Right hindlimb (tissue), 1 donor: ENCODE results near the gene NR6A1.

Experiments
- DNase-seq: peaks from one replicate; pipeline ENCODE4 v3.0.0-alpha.2; 2018

NR6A1 gene

DNA sequence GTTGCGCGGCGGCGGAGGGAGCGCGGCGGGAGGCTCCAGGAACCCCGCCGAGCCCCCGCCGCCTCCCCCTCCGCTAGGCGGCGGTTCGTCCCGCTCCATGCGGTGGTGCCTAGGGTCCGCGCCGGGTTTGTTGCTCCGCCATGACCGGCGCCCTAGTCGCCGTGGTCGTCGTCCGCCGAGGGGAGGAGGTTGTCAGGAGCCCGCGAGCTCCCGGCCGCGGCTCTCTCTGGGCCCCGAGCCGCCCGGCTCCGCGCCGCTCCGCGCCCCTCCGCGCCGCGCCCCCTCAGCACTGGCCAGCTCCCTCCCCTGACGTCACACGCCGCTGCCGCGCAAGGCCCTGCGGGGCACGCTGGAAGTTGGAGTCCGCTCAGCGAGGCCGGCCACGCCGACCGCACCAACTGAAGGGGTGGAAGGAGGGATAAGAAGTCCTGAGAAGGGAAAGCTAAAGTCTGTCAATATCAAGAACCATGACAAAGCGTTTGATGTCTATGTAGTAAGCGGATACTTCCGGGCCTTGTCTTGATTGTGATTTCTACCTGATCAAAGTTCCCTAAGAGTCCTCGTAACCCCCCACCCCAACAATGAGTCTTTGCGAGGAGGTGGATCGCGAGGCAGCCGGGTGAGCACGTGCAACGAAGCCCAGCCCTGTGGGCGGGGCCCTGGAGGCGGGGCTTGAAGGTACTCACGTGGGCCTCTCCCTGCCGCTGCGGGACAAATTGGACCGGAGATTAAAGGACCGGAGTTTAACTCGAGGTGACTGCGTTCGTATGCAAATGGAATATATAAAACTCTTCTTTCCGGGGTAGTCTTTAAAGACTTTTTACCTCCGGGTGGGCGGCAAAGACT is at the start of gene NR6A1:
NR6A1 (minus strand) TSS at position 291 of the 846 bp plus-strand sequence.
- peak; percentile 98 for DNase-seq

DNA sequence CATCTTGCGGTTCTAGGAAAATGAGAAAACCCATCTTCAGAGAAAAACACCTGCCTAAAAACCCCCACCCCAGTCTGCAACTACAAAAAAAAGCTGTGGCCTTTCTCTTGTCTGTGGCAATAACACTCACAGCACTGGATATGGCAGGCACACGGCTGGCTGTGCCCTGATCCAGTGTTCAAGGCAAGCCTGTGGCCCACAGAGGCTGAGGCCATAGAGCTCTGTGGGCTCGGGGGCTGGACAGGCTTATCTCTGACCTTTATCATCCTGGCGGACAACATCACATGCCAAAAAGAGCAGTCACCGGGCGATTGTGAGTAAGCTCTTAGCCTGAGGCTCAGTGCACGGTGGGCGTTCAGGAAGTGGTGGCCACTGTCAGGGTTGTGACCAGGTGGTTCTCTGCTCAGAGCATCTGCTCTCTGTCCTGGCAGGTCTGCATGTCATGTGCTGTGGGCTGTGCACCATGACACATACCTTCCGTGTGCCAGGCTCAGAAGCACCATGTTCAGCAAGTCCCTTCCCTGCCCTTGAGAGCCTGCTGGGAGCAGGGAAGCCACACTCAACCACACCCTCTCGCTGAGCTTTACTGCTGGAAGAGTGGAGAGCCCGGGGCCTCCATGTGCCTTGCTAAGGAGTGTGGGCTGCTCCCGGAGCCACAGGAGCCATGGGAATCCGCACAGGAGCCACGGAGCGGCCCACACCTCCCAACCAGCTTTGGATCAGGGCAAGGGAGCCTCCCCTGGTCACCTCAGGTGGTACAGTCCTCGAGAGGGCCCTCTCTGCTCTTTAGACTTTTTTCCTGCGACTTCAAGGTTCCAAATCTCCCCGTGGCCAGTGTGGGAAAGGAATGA is 47.5 kb upstream of the NR6A1 start:
- no peak for DNase-seq

DNA sequence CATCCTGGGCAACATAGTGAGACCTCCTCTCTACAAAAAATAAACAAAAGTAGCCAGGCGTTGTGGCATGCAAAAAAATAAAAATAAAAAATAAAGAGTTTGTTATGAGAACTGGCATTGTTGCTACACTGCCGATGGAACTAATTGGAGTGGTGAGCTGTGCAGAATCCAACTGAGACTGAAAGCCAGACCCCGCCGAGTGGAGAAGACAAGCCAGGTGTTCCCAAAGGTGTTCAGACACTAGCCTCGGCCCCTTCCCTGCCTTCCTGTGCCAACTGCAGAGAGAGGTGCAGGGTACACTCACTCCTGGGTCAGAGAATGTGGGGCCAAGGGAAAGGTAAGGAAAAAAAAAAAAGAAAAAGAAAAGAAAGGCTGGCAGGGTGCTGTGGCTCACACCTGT is 44.5 kb upstream of the NR6A1 start:
- DNase-seq: no peak

DNA sequence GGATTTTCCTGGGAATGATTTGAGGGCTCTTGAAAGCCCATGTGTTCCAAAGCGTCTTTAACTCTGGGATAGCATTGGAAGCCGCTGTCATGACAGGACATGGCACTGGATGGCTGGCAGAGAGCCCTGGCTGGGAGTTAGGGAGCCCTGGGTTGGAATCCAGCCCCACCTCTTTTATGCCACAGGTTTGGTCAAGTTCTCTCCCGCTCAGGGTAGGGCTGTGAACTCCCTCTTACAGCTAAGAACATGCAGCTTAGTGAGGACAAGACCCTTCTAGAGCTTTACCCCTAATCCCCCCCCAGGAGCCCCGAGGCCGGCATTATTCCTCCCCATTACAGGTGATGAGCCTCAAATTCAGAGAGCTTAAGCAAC is 43.0 kb upstream of the NR6A1 start:
- DNase-seq: no peak

DNA sequence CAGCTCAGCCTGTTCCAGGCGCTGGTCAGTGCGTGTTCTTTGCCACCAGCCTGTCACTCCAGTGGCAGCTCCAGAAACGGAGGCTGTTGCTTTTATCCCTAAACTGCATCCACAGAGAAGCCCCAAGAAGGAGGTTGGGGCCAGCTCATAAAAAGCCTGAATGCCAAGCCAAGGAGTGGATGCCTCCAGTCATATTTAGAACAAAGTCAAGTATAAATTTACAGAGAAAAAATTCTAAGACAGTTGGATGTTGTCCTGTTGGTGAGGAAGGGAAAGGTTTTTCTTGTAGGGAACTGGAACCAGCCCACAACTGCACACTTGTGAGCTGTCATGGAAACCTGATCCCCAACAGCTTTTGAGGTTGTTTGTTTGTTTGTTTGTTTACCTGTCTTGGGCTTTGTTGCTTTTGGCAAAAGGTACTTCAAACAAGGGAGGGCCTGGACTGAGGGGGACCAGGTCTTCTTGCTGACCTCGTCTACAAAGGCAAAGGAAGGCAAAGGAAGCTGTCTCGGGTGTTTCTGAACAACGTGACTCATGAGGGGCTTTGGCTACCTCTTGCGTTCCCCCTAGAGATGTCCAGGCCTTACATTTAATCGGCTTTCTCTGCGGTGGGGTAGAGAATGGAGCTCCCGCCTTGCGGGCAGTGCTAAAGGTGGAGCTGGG is 42.5 kb upstream of the NR6A1 start:
- DNase-seq: no peak

DNA sequence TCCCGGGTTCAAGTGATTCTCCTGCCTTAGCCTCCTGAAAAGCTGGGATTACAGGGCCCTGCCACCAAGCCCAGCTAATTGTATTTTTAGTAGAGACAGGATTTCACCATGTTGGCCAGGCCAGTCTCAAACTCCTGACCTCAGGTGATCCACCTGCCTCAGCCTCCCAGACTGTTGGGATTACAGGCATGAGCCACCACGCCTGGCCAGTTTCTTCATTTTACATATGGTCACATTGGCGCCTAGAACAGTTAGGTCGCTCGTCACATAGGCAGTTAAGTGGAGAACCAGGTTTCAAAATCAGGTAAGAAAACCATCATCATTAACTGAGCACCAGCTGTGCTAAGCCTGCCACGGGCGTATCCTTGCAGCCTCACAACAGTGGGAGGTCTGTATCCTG is 41.9 kb upstream of the NR6A1 start:
- DNase-seq: no peak

DNA sequence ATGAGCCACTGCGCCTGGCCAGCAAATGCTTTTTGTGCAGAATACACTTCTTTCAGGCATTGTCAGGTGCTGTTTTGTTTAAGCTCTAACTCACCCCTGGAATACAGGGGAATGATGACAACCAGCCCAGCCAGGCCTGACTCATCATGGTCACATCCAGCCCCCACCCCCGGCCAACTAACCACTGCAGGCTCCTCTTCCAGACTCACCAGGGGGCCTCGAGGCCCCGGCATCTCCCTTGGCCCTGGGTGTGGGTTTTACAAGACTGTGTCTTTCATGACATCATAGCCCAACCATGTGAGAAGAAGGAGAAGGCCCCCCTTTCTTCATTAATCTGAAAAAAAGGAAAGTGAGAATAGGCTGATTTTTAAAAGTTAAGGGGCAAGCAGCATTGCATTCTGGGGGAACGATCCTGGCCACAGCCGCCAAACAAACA is 41.3 kb upstream of the NR6A1 start:
- peak; percentile 88 for DNase-seq

DNA sequence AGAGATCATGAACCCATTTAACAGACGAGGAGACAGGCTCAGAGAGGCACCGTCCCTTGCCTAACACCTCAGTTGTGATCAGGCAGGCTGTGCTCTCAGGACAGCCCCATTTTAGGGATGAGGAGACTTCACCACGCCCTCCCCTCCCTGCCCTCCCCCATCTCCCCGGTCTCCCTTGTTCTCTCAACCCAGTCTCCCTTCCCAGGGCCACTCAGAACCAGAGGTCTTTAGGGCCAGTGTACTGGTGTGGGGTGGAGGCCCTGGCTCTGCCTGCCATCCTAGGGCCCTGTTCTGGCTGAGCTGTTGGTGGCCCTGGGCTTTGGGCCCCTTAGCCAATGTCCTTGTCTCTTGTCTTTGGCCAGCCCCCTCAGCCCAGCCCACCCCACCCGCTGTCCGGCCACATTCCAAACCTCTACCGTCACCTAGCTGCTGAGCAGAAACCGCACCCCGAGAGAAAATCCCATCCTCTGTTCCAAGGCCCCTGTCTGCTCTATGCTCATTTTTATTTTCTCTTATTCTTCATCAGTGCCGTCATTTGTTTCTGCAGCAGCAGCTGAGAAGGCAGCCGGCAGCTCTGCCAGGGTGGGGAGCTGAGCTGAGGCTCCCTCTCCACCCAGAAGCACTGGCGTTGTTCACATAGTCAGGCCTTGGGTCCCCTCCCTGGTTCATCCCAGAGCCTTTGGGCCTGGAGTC is 39.7 kb upstream of the NR6A1 start:
- DNase-seq: peak; percentile 88

DNA sequence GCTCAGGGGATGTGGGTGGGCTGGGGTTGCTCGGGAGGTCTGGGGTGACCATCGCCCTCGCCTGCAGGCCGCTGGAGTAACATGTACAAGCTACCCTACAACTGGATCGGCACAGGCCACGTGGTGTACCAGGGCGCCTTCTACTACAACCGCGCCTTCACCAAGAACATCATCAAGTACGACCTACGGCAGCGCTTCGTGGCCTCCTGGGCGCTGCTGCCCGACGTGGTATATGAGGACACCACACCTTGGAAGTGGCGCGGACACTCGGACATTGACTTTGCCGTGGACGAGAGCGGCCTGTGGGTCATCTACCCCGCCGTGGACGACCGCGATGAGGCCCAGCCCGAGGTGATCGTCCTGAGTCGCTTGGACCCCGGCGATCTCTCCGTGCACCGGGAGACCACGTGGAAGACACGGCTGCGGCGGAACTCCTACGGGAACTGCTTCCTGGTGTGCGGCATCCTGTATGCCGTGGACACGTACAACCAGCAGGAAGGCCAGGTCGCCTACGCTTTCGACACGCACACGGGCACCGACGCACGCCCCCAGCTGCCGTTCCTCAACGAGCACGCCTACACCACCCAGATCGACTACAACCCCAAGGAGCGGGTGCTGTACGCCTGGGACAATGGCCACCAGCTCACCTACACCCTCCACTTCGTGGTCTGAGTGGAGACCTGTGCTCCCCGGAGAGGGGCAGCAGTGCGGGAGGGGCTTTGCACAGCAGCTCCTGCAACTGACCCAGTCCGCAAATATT is 38.8 kb upstream of the NR6A1 start:
- DNase-seq: no peak

DNA sequence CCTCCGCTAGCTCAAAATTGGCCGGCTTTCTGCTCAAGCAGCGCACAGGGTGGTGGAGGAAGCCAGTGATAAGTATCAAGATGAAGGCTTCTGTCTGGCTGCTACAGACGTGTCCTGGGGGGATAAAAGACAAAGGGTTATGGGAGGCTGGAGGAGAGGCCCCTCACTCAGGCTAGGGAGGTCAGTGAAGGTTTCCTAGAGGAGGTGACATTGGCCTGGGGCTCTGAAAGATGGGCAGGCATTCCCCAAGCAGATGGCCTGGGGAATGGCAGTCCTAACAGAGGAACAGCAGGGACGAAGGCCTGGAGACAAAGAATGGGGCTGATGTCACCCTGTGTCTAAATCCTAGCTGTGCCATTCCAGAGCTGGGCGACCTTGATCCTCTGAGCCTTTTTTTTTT is 38.1 kb upstream of the NR6A1 start:
- no peak for DNase-seq

DNA sequence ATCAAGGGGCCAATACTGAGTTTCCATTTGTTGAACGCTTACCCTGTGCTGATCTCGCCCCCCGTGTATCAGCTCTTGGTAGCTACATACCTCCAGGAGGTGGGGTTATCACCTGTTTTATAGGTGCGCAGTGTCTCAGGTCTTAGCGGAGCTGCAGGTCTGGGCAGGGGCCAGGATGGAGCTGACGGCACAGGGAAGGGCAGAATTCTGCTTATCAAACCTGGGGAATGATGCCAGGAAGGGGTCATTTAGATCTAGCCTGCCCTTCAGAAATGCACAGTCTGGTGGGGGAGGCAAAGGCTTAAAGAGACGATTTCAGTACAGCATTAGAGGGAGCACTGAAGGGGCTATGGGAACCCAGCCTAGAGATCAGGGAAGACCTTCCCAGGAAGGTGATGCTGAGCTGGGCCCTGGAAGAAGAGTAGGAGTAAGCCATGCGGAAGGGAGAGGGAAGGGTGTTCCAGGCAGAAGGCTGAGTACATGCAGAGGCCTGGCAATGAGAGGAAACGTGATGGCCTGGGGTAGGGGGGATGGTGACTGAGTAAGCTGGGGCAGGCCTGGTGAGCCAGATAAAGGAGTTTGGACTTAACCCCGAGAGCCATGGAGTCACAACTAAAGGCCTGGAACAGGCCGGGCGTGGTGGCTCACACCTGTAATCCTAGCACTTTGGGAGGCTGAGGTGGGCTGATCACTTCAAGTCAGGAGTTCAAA is 37.3 kb upstream of the NR6A1 start:
- no peak for DNase-seq

DNA sequence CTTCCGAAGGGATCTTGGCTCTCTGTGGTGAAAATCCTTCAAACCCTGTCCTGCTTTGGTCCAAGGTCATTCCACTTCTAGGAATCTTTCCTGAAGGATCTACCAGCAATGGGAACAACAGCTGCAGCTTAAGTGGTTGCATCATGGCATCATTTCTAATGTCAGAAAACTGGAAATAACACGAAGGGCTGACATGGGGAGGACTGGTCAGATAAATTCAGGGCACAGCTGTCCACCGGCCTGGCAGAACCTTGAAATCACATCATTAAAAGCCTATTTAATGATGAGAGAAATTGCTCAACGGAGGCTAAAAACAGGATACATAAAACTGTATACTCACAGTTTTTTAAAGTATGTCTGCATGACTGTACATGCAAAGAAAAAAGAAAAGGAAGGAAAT is 34.1 kb upstream of the NR6A1 start:
- DNase-seq: no peak

DNA sequence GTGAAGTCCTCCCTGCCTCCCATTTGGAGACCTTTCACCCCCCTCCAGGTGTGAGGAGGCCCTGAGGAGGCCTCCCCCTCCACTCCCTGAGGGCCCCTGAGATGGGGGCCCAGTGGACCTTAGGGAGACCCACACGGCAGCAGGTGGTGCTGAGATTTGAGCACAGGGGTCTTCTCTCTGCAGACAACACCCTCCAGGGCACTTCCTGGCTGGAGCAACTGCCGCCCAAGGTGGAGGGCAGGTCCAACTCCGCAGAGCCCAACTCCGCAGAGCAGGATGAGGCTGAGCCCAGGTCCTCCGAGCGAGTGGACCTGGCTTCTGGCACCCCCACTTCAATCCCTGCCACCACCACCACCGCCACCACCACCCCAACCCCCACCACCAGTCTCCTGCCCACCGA is 32.8 kb upstream of the NR6A1 start:
- no peak for DNase-seq

DNA sequence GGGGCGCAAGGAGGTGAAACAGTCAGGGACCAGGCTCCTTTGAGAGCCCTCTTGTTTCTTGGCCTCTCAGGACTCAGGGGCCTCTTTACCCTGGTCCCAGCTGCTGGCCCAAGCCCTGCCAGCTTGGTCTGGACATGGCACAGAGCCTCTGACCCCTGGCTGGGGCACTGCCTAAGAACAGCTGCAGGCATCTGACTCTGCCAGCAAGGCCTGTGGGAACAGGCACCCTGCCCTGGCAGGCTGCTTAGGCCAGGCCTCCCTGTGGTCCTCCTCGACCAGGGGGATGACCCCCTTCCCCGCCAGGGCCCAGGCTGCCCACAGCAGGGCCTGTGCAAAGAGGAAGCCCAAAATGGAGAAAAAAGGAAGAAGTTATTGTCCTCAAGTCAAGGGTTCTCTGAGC is 31.3 kb upstream of the NR6A1 start:
- no peak for DNase-seq

DNA sequence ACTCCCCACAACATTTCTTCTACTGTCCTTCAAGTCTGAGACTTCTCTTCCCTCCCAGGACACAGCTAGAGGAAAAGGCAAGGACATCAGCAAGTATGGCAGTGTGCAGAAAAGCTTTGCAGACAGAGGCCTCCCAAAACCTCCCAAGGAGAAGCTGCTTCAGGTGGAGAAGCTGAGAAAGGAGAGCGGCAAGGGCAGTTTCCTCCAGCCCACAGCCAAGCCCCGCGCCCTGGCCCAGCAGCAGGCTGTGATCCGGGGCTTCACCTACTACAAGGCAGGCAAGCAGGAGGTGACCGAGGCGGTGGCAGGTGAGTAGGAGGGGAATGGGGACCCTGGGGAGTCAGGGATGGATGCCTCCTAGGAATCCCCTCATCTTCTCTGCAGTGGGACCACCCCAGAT is 30.2 kb upstream of the NR6A1 start:
- DNase-seq: no peak

DNA sequence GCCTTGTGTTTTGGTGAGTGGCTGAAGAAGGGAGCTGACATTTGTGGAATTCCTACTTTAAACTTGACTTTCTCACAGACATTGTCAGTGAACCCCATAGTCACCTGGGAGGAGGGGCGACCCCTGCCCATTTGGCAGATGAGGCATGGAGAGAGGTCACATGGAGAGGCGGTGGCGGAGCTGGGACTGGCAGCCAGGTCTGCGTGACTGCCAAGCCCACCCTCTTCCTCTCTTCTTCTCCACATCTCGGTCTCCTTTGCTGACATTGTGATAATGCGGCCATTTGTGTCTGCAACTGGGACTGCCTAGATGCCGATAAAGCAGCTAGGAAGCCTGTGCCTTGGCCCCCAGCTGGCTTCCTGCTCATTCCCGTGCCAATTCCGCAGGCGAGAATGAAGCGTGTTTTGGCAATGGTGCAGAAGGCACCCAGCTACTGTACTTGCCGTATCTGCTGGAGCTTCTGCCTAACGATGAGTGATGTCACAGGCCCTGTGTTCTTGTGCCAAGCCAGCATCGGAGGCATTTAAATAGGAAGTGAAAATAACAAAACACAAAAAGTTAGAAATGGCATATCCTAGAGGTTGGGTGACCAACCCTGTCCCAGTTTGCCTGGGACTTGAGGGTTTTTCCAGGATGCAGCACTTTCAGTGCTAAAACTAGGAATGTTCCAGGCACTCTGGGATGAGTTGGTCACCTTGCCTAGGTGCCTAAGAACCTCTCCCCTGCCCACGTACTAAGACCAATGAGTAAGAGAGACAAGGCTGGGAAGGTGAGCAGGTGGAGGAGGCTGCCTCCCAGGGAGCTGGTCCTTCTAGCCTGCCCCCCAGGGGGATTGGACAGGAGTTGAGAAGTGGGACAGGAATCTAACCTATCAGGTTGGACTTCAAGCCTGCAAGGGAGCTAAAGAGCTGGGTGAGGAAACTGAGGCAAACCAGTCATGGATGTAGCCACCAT is 29.5 kb upstream of the NR6A1 start:
- no peak for DNase-seq

DNA sequence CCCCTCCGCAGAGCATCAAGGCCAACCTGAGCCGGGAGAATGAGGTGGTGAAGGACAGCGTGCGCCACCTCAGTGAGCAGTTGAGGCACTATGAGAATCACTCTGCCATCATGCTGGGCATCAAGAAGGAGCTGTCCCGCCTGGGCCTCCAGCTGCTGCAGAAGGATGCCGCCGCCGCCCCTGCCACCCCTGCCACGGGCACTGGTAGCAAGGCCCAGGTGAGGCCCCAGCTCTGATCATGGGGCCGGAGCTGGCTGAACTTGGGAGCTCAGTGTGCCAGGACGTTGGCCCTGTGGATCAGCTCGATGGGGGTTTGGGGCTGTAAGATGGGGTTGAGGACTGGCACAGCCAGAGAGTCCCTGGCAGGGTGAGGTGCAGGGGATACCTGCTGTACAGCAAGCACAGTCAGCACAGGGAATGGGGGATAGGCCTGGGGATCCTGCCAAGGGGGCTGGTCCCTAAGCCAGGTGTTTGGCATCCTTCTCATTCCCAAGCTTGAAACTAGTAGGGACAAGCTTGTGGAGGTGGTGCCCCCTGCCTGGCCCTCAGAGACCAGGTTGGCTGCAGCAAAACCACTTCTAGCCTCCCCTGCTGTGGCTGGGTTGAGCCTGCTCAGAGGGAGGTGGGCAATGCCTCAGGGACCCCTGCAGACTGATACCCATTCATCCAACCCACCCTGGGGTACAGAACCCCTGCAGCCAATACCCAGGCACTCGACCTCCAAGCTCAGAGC is 28.3 kb upstream of the NR6A1 start:
- no peak for DNase-seq

DNA sequence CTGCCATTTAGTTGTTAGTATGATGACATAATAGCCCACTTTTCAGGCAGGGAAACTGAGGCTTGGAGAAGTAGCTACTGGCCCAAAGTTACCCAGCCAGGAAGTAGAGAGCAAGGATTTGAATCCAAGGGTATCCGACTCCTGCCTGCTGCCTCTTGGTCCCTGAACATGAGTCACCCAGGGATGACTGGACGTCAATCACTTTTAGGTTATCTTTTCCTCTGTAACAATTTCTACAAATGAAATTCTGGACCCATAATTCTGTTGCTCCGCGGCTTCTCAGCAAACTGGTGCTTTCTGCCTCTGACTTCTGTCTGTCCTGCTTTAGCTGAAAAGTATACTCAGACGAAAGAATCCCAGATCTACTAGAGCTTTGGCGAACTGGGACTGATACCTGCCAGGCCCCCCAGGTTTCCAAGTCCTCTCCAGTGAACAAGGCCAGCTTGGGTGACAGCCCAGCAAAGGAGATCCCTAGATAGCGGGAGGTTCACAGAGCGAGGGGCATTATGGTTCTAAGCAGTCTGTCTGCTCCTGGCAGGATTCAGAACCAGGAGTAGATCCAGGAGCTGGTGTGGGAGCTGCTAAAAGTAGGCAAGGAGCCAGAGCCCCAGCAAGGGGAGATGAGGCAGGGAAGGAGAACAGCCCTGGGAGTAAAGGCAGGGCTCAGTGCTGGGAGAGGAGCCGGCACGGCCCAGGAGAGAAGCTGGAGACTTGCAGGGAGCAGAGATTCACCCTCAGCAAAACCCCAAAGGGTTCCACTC is 26.4 kb upstream of the NR6A1 start:
- DNase-seq: no peak
